ENCODE measurements around the gene FREY1.

FREY1 gene

DNA sequence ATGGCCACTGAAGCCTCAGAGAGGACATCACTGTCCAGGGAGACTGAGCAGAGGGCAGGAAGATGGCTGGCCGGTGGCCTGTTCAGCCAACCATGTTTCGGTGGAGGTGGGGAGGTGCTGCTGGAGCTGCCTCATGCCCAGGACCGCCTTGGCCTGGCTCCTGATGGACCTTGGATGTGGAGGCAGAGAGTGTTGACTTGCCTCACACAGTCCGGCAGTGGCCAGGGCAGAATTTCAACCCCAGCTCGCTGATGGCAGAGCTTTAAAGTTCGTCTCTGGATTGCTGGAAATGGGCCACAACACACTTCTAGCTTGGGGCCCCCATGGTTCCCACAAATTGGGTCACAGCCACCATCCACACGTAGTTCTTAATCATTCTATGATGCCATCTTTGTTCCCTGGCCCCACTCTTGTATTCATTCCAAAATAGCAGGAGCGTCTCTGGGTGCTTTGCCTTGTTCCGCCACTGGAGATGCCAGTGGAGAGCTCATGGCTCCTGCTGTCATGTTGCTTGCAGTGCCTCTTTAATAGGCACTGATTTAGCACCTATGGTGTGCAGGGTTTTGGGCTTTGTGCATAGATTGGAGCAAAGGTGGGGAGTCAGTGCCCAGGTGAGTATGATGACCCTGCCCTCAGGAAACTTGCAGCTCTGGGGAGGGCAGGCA, 16.1 kb downstream of the FREY1 start:
- no peak for DNase-seq

DNA sequence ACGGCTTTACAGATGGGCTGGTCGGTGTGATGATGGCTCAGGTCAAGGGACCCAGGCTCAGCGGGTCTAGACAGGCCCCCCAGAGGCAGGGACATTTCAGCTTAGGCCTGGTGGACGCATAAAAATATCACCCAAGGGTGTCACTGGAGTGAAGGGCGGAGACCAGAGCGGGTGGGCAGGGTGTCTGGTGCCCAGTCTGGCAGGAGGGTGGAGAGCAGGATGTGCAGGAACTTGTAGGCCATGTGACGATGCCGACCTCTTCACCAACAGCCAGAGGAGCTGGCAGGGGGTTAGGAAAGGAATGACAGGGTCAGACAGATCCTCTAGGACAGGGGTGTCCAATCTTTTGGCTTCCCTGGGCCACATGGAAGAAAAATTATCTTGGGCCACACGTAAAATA, 17.1 kb downstream of the FREY1 start:
- no peak for DNase-seq

DNA sequence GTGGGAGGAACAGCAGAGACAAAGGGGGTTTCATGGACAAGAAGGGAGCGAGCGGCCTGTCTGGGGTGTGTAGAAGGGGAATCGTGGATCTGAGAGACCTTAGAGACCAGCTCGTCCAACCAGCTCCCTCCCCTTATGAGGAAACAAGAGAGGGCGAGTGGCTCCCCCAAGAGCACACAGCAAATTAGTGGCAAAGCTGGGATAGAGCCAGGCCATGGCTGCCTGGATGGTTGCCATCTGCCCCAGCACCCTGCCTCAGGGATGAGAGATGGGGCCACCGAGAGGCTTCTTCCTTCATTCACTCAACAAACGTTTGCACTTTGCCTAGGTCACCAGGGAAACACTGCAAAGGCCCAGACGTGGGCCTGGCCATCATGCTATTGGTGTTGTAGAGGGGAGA, 17.5 kb downstream of the FREY1 start:
- no peak for DNase-seq

DNA sequence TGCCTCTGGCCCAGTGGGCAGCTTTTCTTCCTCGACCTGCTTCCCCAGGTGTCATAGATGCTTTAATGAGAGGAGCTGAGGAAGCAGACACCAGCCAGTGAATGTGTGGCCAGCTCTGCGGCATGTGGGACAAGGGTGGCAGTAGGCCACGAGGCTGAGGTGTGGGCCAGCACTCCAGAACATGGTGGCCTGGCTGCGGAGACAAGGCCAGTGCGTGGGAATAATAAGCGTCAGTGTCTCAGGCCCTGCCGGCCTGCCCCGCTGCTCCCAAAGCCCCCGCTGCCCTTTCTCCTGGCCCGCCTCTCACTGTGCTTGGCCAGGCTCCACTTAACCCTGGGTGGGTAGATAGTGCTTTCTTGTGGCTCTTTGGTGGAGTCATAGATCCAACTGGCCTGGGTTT, 19.5 kb downstream of the FREY1 start:
- no peak for DNase-seq

DNA sequence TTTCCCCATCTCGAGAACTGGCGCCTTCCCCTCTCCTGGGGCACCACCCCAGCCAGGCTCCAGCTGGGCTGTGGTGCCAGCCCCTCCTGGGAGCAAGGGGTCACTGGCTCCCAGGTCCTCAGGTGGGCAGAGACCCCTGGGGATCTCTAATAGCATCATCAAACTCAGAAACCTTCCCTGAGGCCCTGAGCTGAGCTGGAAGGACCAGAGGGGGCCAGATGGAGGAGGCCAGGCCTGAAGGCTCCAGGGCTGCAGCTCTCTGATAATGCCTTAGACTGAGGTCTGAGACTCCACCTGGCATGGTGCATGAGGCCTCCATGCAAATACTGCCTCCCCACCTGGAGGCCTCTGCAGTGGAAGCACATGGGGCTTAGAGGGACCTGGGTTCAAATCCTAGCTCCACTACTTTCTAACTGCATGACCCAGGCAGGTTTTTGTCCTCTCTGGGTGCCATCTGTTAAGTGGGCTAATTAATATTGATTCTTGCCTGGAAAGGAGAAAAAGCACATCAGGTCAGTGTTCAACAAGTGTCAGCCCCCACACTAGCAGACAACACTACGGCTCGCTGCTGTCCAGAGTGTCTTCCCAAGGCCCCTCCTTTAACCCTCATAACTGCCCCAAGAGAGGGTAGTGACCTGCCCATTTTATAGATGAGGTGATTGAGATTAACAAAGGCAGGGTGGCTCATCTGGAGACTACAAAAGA, 20.1 kb downstream of the FREY1 start:
- no peak for DNase-seq

DNA sequence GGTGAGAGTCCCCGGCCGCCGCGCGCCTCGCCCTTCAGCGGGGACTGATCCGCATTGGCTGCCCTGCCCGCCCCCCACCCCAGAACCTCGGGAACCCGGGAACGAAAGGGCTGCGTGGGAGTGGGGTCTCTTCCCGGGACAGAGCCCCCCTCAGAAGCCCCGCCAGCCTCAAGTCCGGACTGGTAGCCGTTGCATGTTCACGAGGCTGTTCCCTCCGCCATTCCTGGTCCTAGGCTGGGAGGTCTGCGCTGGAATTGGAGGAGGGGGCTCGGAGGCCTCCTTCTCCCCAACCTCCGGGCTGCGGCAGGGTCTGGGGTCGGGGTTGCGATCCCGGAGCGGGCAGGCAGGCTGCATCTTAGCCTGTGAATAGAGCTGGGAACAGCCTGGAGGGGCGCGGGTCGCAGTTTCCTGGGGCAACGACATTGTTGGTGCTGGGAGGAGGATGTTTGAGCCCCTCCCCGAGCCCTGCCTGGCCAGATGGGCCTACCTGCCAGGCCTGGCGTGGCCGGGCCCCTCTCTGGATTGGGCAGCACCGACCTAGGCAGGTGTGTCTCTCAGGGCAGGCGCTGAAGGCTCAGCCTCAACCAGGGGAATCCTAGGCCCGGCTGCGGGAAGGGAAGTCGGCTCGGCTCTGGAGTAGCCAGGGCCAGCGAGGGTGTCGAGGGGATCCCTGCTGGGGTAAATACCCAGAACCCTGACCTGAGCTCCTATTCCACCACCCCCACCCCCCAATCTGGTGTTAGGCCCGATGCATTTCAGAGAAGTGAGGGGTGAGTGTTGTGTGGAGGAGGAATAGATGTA, 20.9 kb downstream of the FREY1 start:
- no peak for DNase-seq

DNA sequence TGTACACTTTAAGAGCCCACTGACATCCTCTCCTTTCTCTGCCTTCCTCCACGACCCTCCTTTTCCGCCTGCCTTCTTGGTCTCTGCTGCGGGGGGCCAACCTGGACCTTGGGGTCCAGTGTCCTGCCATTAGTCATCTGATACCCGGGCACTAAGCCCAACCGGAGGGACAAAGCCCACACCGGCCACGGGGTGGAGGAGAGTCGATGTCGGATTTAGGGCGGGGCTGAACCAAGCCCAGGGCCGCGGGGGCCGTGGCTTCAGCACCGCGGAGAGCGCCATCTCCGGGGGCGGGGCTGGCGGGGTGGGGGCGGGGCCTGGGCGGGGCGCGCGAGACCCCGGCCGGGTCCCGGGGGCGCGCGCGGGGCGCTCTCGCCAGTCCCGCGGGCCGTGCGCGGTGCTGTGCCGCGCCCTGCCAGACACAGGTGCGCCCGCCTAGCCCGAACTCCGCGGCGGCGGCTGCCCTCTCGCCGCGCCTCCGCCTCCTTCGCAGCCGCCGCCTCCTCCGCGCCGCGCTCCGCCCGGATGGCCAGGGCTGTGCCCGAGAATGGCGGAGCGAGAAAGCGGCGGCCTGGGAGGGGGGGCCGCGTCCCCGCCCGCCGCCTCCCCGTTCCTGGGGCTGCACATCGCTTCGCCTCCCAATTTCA, 21.7 kb downstream of the FREY1 start, which contains the start of gene MAPK8IP1:
MAPK8IP1 (plus strand) TSS at position 378 of the 647 bp plus-strand sequence; CDS start at position 548, 170 bp downstream.
- peak; percentile 48 for DNase-seq

DNA sequence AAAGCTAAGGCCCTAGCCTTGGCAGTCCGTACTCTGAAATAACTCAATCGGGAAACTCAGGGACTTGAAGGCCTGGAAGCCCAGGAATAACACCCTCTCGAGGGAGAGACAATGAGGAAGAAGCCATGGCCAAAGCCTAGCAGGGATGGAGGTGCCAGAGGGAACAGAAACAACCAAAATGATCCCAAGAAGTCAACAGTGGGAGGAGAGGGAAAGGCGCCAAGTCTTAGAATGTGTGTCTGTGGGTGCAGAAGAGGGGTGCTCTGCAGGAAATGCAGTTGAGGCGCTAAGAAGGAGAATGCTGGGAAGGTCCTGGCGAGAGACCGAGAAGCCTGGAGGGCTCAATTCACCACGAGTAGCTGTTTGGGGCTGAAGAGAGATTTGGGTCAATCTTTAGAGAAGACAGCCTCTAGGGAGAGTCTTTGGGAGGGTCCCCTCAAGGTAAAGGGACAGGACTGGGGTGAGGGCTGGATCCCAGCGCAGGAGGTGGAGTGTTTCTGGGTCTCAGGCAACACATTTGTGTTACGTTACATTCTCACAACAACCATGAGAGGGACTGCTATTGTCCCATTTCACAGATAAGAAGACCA, 22.4 kb downstream of the FREY1 start:
- no peak for DNase-seq

DNA sequence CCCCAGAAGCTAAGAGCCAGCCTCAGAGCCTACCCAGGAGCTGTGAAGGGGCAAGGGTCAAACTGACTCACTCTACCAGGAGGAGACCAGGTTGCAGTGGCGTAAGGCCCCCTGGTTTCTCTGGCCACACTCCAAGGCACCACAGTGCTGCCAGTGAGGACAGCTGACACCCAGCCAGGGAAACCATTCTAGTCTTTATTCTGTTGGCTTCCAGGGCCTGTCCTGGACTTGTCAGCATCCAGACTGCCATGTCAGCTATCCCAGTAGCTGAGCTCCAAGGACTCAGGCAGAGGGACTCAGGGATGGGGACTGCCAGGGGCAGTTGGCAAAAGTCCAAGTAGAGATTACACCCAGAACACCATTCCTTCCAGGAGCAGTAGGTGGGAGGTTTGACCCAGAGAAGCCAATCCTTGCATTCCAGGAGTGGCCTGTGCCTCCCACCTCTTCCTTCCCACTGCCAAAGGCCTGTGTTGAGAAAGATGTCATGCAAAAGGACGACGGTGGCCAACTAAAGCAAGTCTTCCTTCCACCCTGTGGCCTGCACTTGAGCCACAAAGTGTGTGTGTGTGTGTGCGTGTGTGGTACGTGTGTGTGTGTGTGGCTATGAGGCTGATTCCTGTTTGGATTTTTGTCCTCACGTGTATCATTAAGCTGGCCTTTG, 25.2 kb downstream of the FREY1 start:
- no peak for DNase-seq

DNA sequence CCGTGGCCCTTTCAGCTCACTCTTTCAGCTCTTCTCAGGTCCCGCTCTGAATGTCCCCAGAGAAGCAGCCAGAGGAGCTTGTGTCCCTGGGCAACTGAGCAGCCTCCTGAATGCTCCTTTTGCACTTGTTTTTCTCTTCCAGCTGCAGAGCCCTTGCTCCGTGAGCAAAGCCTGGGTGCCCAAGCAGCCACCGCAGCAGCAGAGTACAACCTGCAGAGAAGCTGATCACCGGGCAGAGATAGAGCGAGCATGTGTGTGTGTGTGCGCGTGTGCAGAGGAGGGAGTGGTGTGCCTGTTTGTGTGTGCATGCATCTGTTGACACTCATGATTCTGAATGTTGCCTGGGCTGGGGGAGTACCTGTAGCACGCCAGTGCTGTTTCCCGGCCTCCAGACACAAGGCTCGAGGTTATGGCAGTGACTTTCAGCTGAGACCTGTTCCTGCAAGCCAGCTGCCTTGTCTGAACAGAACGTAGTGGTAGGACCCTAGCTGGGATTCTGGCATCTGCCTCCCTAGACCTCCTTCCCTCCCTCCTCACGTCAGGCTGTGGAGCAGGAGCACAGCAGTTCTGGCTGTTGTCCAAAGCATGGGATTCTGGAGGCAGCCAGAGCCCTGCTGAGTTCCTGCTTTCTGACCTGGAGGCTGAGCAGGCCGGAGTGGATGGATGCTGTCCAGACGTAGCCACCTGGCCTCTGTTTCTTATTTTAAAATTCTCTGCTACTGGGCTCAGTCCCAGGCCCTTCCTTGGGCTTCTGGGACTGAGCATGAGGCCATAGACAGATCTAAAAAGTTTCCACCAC, 26.1 kb downstream of the FREY1 start:
- DNase-seq = no peak

DNA sequence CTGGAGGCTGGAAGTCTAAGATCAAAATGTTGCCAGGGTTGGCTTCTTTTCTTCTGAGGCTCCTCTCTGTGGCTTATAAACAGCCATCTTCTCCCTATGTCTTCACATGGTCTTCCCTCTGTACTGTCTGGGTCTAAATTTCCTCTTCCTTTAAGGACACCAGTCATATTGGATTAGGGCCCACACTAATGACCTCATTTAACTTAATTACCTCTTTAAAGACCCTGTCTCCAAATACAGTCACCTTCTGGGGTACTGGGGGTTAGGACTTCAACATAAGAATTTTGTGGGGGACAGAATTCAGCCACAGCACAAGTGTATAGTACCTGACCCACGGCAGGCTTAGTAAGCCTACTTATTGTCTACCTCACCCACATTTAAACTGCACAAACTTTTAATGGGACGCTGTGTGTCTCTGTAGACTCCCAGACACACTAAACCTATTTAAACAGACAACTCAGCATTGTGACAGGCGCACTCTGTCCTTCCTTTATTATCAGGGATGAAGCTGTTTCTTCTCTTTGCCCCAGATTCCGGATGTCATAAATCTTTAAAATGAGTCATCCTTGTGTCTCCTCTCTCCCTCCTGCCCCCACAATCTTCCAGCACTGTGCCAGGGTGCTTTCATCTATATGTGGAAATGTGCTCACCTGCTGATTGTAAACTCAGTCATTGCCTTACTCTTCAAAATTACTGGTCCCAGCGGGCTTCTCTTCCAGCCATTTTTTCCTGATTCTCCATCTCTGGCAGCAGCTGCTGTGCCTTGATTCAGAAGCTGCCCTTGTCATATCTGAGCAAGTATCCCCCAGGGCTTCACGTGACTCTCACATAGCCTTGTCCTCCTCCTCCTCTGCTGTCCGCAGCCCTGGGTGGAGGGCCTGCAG, 27.0 kb downstream of the FREY1 start:
- DNase-seq = no peak

DNA sequence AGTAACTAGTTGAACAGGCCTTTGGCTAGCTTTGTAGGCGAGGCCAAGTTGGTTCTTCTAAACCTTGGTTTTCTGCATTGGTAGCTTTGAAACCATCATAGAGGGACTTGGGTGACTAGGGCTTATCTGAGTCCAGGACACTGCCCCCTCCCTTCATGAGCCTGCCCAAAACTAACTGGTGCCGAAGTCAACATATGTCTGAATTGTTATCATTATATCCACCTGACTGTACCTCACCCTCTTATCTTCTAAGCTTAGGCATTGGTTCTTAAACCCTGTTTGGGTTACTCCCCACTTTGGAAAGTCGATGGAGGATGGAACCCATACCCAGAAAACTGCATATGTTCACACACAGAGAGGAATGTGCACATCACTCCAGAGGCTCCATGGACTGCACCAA, 29.2 kb downstream of the FREY1 start:
- DNase-seq = no peak

DNA sequence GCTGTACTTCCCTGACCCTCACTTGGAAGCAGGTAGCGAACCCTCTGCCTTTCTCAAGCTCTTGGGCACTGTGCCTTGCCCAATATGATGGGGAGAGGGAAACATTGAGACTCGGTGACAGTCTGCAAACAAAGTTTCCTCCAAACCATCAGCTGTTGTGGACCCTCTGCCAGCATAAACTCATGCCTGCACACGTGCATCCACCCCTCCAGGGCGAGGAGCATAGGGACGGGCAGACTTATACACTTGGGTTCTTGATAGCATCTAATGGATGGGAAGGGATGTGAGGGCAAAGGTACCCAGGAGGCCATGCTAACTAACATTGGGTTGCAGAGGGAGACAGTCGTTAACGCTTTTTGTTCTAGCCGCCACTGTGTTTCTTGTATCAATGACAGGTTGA, 29.9 kb downstream of the FREY1 start:
- no peak for DNase-seq

DNA sequence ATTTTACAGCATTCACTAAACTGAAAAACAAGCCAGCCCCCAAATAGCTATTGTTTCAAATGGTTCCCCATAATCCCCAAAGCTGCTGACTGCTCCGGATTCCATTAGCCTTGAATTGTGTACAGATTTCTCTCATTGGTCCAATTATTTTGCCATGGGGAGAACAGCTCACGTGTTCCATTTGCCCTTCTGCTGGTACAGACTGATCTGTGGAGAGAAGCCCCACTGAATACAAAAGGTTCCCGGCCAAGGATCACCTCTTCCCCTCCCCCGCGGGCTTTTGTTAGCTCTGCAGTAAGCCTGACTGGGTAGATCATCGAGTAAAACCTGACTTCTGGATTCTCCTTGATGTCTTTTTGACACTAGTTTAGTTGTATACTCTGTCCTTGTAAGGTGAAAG, 30.7 kb downstream of the FREY1 start:
- no peak for DNase-seq

DNA sequence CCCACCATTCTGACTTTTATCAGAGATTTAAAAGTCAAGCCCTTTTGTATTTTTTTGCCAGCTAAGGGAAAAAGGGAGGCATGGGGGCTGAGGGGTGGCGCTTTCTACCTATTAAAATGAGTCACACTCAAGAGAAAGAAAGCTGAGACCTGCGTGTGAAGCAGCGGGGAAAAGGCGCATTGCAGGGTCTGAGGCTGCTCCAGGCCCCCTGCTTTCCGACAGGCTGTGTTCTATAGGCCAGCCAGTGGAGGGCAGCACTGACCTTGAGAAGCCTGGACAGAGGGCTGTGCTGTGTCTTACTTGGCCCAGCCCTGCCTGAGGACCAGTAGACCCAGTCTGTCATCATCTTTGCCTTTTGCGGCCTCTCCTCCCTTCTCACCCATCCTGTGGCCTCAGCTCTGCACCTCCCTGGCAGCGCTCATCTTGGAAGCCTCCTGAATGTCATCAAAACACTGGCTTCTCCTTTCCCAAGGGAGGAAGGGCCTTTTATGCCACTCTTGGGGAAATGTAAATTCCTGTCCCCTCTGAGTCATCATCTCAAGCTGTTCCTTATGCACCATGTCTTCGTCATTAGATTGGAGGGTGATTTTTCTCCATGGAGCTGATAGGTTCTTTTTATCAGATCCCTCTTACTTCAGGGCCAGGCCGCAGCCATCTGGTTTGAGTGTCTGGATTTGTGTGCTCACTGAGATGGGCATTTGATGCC, 34.3 kb downstream of the FREY1 start:
- peak; percentile 39 for DNase-seq

DNA sequence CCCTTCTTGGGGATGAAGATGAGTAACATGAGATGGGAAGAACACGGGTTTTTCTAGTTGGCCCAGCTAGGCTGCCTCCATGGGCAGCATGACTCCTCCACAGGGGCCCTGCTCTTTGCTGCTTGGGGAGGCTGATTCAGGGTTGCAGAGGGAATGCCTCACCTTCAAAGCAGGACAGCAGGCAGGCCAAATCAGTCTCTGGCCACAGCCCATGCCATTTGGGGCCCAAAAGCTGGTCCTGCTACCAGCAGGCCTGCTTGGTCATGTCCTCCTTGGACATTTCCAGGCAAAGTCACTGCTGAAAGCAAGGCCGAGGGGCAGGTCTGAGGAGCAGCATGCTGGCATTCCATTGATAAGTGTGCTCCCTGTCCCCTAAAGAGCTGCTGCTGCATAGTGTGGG, 35.4 kb downstream of the FREY1 start:
- DNase-seq = no peak

DNA sequence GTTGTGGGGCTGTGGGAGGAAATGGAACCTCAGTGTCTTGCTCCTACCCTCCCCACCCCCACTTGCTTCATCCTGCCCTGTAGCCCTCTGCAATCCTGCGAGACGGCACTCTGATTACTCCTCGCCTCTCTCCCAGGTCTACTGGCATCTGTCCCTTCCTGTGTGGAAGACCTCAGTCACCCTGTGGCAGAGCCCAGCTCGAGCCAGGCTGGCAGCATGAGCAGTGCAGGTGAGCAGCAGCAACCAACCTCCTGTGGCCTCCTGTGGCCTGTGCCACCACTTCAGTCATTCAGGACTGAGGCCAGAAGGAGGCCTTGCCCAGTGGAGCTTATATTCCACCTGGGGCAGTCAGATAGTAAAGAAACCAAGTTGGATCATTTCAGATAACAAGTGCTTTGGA, 36.4 kb downstream of the FREY1 start:
- no peak for DNase-seq

DNA sequence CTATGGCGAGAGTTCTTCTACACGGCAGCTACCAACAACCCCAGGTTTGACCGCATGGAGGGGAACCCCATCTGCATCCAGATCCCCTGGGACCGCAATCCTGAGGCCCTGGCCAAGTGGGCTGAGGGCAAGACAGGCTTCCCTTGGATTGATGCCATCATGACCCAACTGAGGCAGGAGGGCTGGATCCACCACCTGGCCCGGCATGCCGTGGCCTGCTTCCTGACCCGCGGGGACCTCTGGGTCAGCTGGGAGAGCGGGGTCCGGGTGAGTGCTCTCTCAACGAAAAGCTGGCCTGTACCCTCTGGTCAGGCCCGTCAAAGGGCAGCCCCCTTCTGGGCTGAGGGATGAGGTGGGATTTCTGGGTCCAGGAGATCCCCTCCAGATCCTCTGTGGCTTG, 37.5 kb downstream of the FREY1 start:
- DNase-seq = no peak

DNA sequence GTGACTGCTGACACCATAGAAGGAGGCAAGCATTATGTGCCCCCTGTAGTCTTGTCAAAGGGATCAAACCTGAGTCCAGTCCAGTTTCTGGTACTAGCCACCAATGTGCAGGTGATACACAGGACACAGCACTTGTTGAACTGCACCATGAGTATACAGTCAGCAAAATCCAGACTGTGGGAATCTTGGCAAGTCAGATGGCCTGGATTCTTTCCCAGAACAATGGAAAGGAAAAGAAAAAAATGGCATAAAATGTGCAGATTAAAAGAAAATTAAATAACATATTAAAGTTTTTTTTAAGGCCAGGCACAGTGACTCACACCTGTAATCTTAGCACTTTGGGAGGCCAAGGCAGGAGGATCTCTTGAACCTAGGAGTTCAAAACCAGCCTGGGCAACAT, 43.0 kb downstream of the FREY1 start:
- no peak for DNase-seq
